ENCODE results near the gene PTPRE. TPM values are rescaled to one million over a fixed set of nuclear protein-coding genes. Genes with fewer than 3 reads are reported as not detected.
A peak's percentile ranks its signal among the peaks of the same experiment; 100 is the strongest.
"Not testable (repeated sequence)": the region's sequence is repeated elsewhere in the genome, so short reads cannot be mapped to it uniquely, and the experiment has no call there.

Gene PTPRE
- total RNA-seq, 1 experiment from 2014 or later, result 7.9 TPM

GRCh38 chr10:127987467-127988380 lies 80.8 kb downstream of the PTPRE start:
- Histone ChIP-seq H3K4me2 (no peak overlapping the region), H3K4me1 (replicated peaks; ENCODE audit: insufficient read depth) (peaks cover 49% of the 10 kb centered on the region)

DNA sequence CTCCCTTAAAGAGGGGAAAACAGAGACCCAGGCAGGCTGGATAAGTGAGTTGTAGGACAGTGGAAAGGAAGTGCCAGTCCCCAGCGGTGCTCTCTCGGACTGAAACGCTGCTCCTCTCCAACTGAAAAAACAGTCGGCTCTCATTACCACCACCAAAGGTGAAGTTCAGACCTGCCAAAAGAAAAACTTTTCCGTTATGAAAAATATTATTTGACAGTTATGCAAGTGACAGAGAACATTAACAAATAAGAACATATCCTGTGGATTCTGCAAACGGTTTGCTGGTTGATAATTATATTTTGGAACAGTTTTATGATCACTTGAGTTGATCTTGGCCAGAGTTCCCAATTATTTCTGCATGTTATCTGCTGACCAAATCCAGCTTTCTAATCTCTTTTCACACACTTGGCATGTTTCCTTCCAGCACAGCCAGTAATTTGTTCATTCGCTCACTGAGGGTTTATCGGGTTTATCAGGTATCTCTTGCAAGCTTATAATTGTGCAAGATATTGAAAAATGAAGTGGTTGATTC lies 82.6 kb downstream of the PTPRE start:
- no peak overlapping the region for H2AFZ ChIP-seq
- H3K4me3 ChIP-seq, result no peak overlapping the region
- H3K9me2 ChIP-seq (ENCODE audit: insufficient read depth), result no peaks in the 10 kb centered on the region
- H3K4me2 ChIP-seq, result peak overlapping the region; percentile 71
- POLR2A ChIA-PET (ENCODE audit: unreplicated experiment), result no interaction called here
- no TSS peak for BruUV-seq (replicated peaks)
- peaks cover 44% of the 10 kb centered on the region for H3K4me1 ChIP-seq (replicated peaks; ENCODE audit: insufficient read depth)
- DNase-seq, result no peak
- no peaks in the 10 kb centered on the region for H3K27me3 ChIP-seq (ENCODE audit: insufficient read depth, low read depth)
- no peaks in the 10 kb centered on the region for H4K20me1 ChIP-seq (ENCODE audit: insufficient read depth)
- H3F3A ChIP-seq (ENCODE audit: insufficient read depth, low read depth), result peaks cover 15% of the 10 kb centered on the region
- no peaks in the 10 kb centered on the region for H3K79me2 ChIP-seq (ENCODE audit: low read depth)
- CTCF ChIA-PET, result no interaction called here
- TF ChIP-seq EZH2 (IDR thresholded peaks at IDR 0.05; ENCODE audit: low read depth), result no peak
- TF ChIP-seq CTCF (conservative IDR thresholded peaks at IDR 0.05), result no peak
- H3K27ac ChIP-seq, result peak overlapping the region; percentile 90
- intact Hi-C loops (cut with micrococcal nuclease; ENCODE audit: unreplicated experiment), result loop anchor here (5.0 kb wide), 1 partner anchor 67 kb away; no protein-coding TSS in a partner anchor
- no peaks in the 10 kb centered on the region for H3K36me3 ChIP-seq (ENCODE audit: low read depth)
- H3K9me3 ChIP-seq (ENCODE audit: insufficient read depth, low read depth), result no peaks in the 10 kb centered on the region

More at GRCh38 chr10:127987467-127988380, 80.8 kb downstream of the PTPRE start:
- POLR2A ChIA-PET (ENCODE audit: unreplicated experiment), result no interaction called here
- H3K27ac ChIP-seq, result no peak overlapping the region
- BruUV-seq (replicated peaks), result no TSS peak
- no peaks in the 10 kb centered on the region for H3K36me3 ChIP-seq (ENCODE audit: low read depth)
- no peaks in the 10 kb centered on the region for H3K27me3 ChIP-seq (ENCODE audit: insufficient read depth, low read depth)
- no peaks in the 10 kb centered on the region for H3K9me2 ChIP-seq (ENCODE audit: insufficient read depth)
- CTCF ChIA-PET, result interaction anchor here (0.7 kb wide), 1 partner anchor 62 kb away, joined by 4 read pairs; no protein-coding TSS in a partner anchor
- H4K20me1 ChIP-seq (ENCODE audit: insufficient read depth), result no peaks in the 10 kb centered on the region
- H3F3A ChIP-seq (ENCODE audit: insufficient read depth, low read depth), result peaks cover 19% of the 10 kb centered on the region
- no peaks in the 10 kb centered on the region for H3K9me3 ChIP-seq (ENCODE audit: insufficient read depth, low read depth)
- no peak overlapping the region for H2AFZ ChIP-seq
- intact Hi-C loops (cut with micrococcal nuclease; ENCODE audit: unreplicated experiment), result no loop called here
- no peak for DNase-seq
- no peaks in the 10 kb centered on the region for H3K79me2 ChIP-seq (ENCODE audit: low read depth)
- no peak overlapping the region for H3K4me3 ChIP-seq
- TF ChIP-seq CTCF (conservative IDR thresholded peaks at IDR 0.05) (no peak), EZH2 (IDR thresholded peaks at IDR 0.05; ENCODE audit: low read depth) (no peak)

GRCh38 chr10:127990132-127990788 lies 83.4 kb downstream of the PTPRE start:
- peak in 1 of 2 experiments; percentile 55 for DNase-seq
- intact Hi-C loops (cut with micrococcal nuclease; ENCODE audit: unreplicated experiment), result loop anchor here (5.0 kb wide), 1 partner anchor 68 kb away; no protein-coding TSS in a partner anchor
- peak overlapping the region; percentile 90 for H3K27ac ChIP-seq
- CTCF ChIA-PET, result interaction anchor here (0.7 kb wide), 1 partner anchor 22 kb away, joined by 3 read pairs; no protein-coding TSS in a partner anchor
- BruUV-seq (replicated peaks); H3K36me3 ChIP-seq (ENCODE audit: low read depth); H3K9me3 ChIP-seq (ENCODE audit: insufficient read depth, low read depth); POLR2A ChIA-PET (ENCODE audit: unreplicated experiment); H3K79me2 ChIP-seq (ENCODE audit: low read depth); H3K27me3 ChIP-seq (ENCODE audit: insufficient read depth, low read depth); H3K4me3 ChIP-seq; H4K20me1 ChIP-seq (ENCODE audit: insufficient read depth); H2AFZ ChIP-seq; H3K9me2 ChIP-seq (ENCODE audit: insufficient read depth): not testable (repeated sequence)
- peaks cover 15% of the 10 kb centered on the region for H3F3A ChIP-seq (ENCODE audit: insufficient read depth, low read depth)
- peaks cover 44% of the 10 kb centered on the region for H3K4me1 ChIP-seq (replicated peaks; ENCODE audit: insufficient read depth)
- peak overlapping the region; percentile 71 for H3K4me2 ChIP-seq
